Progenitor cell of endocrine pancreas (in vitro differentiated cells): Measurements from ENCODE around the gene ARL6IP1. TPM values are rescaled to one million over a fixed set of nuclear protein-coding genes. Genes with fewer than 3 reads are reported as not detected.
A peak's percentile ranks its signal among the peaks of the same experiment; 100 is the strongest.
"Not testable (repeated sequence)": the region's sequence is repeated elsewhere in the genome, so short reads cannot be mapped to it uniquely, and the experiment has no call there.

Source experiments
- DNase-seq: peaks from one replicate; pipeline ENCODE4 v3.0.0; 2021; ENCODE audit warnings: low spot score; ENCODE audit not compliant: unreplicated experiment
- H3K27ac Mint-ChIP-seq: 2 replicates; pipeline ENCODE4 v1.8.0; 2021; ENCODE audit warnings: mild to moderate bottlenecking, moderate library complexity, mixed read lengths
- H3K27me3 Mint-ChIP-seq: 2 replicates; pipeline ENCODE4 v1.8.0; 2021; ENCODE audit warnings: mixed read lengths
- H3K36me3 Mint-ChIP-seq: 2 replicates; pipeline ENCODE4 v1.8.0; 2022; ENCODE audit warnings: mixed read lengths; ENCODE audit not compliant: insufficient read depth
- H3K4me1 Mint-ChIP-seq: 2 replicates; pipeline ENCODE4 v1.8.0; 2021; ENCODE audit warnings: low read depth, mixed read lengths
- H3K4me3 Mint-ChIP-seq: 2 replicates; pipeline ENCODE4 v1.8.0; 2021; ENCODE audit warnings: low read depth, mild to moderate bottlenecking, moderate library complexity, mixed read lengths
- H3K9me3 Mint-ChIP-seq: 2 replicates; pipeline ENCODE4 v1.8.0; 2021; ENCODE audit warnings: low read depth, mixed read lengths
- CTCF ChIP-seq: fragments of 200-600 bp; sonication (generic); IDR thresholded peaks from one replicate; pipeline ENCODE4 v1.5.0; 2021; ENCODE audit warnings: antibody characterized with exemption, mild to moderate bottlenecking; ENCODE audit not compliant: unreplicated experiment
- total RNA-seq: library from RNA; stranded (reverse); gene quantifications from 2 replicates; pipeline ENCODE4 v1.2.1, GENCODE V29; 2021

ARL6IP1 gene
- total RNA-seq, 1 donor from 2014 or later = 179 TPM

GRCh38 chr16:18762713-18763112 is 38.6 kb downstream of the ARL6IP1 start:
- not testable (repeated sequence) for H3K27ac Mint-ChIP-seq, DNase-seq, H3K4me3 Mint-ChIP-seq, H3K9me3 Mint-ChIP-seq, H3K27me3 Mint-ChIP-seq, H3K36me3 Mint-ChIP-seq, H3K4me1 Mint-ChIP-seq

GRCh38 chr16:18759598-18760520 is 41.5 kb downstream of the ARL6IP1 start:
- not testable (repeated sequence) for H3K4me3 Mint-ChIP-seq, H3K36me3 Mint-ChIP-seq, H3K4me1 Mint-ChIP-seq, H3K9me3 Mint-ChIP-seq, H3K27ac Mint-ChIP-seq, H3K27me3 Mint-ChIP-seq
- TF ChIP-seq CTCF = peak; percentile 67
- DNase-seq = peak; percentile 33

- not testable (repeated sequence) for H3K27ac Mint-ChIP-seq, H3K27me3 Mint-ChIP-seq, H3K4me3 Mint-ChIP-seq, DNase-seq, H3K4me1 Mint-ChIP-seq, H3K9me3 Mint-ChIP-seq, H3K36me3 Mint-ChIP-seq
Measured at GRCh38 chr16:18757960-18758660, 43.2 kb downstream of the ARL6IP1 start.

- H3K27me3 Mint-ChIP-seq, DNase-seq, H3K4me3 Mint-ChIP-seq, H3K4me1 Mint-ChIP-seq, H3K36me3 Mint-ChIP-seq, H3K9me3 Mint-ChIP-seq, H3K27ac Mint-ChIP-seq: not testable (repeated sequence)
Measured at GRCh38 chr16:18756639-18757038, 44.7 kb downstream of the ARL6IP1 start.

- H3K27ac Mint-ChIP-seq, DNase-seq, H3K27me3 Mint-ChIP-seq, H3K4me1 Mint-ChIP-seq, H3K4me3 Mint-ChIP-seq, H3K9me3 Mint-ChIP-seq, H3K36me3 Mint-ChIP-seq: not testable (repeated sequence)
Measured at GRCh38 chr16:18742870-18743269, 58.5 kb downstream of the ARL6IP1 start.

Other genes with a start within 250 kb of the ARL6IP1 start
- gene NOMO2, start 239.5 kb downstream of the ARL6IP1 start, total RNA-seq = 113 and 116 TPM in 2 replicates
- gene RPS15A, start 11.2 kb downstream of the ARL6IP1 start, total RNA-seq = 1,546 and 1,550 TPM in 2 replicates
- gene SMG1, start 124.9 kb upstream of the ARL6IP1 start, total RNA-seq = 106 and 113 TPM in 2 replicates
- 4.8 and 6.2 TPM in 2 replicates for gene TMC7, start 182.4 kb upstream of the ARL6IP1 start, total RNA-seq